ENCODE data around the gene INPP1.

The INPP1 gene

GRCh38 chr2:190408538-190409271 is 65.3 kb downstream of the INPP1 start:
- peak; percentile 54 for DNase-seq (ENCODE audit: low read depth)

DNA sequence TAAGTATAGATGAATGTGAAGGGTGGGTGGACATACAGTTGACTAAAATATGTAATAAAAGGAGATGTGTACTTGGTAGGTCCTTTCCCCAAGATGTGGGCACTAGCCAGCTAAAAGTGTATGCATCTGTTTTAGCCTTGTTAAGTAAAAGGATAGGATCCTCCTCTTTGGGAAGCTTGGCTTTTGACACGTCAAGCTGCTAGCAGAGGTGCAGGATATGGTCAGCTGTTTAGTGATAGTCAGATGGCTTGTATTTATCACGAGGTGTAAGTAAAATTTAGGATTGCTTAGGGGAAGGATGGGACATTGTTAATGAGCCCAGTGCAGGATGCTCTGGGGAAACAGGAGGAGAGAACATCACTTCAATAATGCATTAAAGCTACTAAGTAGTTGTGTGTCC is 66.2 kb downstream of the INPP1 start:
- no peak for DNase-seq (ENCODE audit: low read depth)

- DNase-seq (ENCODE audit: low read depth), result no peak
Observed at GRCh38 chr2:190410166-190410565, 66.8 kb downstream of the INPP1 start.

DNA sequence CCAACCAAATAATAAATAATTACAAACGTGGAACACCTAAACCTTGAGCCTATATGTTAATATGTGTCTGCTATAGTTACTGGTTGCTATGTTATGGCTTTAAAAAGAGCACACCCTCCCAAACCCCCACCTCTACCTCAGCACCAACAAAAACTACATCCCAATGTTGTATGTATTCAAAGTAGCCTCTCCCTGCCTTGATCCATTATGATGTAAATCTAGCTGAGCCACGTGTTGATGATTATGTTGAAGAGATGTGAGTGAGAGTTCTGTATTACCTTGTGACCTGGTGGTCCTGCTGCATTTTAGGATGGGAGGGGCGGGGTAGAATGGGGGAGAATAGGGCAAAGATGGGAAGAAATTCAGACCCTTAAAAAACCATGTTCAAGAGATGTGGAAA is 69.6 kb downstream of the INPP1 start:
- DNase-seq (ENCODE audit: low read depth), result no peak

- no peak for DNase-seq (ENCODE audit: low read depth)
Observed at GRCh38 chr2:190413421-190413820, 70.0 kb downstream of the INPP1 start.

DNA sequence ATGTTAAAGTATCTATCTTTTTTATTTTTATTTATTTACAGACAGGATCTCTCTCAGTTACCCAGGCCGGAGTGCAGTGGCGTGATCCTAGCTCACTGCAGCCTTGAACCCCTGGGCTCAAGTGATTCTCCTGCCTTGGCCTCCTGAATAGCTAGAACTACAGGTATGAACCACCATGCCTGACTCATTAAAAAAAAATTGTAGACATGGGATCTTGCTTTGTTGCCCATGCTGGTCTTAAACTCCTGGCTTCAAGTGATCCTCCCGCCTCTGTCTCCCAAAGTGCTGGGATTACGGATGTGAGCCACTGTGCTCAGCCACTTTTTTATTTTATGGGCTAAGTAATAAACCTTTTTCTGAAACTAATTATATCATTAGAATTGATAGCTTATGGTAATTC is 71.9 kb downstream of the INPP1 start:
- DNase-seq (ENCODE audit: low read depth), result no peak

DNA sequence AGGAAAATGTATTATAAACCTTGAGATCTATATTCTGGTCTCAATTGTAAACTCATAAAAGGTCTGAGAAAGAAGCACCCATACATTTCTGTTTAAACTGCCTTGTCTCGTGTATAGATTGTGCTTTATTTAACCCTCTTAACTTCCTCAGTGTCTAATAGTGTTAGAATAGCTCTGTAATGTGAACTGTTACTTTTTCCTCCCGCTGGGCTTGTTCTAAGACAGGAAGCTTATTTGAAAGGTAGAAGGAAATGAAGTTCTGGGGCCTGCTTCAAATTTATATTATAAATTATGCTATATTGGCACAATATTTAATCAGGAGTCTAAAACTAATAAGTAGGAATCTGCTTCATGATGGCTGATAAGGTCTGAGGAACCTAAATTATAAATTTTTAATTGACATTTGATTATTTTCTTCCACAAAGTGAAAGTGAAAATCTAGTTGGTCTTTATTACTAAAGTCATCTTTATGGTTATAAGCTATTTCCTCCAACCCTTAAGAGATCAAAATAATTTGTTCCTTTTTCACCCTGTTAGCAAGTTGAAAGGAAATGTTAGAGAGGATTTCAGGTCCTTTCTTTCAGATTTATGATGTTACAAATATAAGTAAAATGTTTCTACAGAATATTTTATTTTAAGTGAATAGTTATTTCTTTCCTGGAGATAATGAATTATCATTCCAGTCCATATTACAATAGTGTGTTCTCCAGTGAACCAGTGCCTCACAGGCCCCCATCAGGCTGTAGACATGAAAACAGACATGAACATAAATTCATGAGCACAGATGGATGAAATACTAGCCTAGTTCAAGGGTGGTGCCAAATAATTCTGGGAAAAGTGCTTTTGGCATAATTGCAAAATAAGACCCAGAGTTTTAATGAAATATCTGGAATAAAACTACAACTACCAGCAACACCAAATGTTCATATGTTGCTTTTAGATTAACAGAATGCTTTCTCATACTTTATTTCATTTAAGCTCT is 72.7 kb downstream of the INPP1 start:
- DNase-seq (ENCODE audit: low read depth), result no peak

DNA sequence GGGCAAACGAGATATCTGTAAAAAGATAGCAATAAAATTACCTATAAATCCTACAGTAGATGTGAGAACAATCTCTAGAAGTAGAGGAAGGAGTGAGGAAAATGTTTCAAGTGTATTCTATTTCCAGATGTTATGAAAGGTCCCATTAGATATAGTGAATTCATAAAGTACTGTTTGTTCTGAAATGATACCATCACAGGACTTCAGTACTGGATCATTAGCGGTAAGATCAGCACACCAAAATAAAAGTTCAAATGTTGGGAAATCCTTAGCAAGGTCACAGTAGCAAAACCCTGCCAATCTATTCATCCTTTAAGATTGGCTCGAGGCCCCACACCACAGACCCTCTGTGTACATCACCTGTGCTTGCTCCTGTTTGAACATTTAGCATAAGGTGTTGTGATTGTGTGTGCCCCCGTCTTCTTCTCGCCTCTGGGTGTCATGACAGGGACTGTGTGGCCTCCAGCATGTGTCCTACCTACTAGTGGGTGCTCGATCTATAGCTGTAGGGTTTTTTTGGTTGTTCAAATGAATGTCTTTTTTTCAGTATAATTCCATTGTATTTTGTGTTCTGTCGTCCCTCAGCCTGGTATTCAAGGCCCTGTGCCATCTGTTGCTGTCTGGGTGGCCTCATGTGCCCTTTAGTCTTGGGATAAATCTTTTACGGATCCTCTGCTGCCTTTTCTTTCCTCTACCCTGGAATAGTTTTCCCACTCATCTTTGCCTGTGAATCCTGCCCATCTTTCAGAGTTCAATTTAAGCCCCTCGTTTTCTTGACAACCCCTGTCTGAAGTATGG is 73.9 kb downstream of the INPP1 start:
- no peak for DNase-seq (ENCODE audit: low read depth)

GRCh38 chr2:190418727-190419126 is 75.3 kb downstream of the INPP1 start:
- DNase-seq (ENCODE audit: low read depth), result no peak

DNA sequence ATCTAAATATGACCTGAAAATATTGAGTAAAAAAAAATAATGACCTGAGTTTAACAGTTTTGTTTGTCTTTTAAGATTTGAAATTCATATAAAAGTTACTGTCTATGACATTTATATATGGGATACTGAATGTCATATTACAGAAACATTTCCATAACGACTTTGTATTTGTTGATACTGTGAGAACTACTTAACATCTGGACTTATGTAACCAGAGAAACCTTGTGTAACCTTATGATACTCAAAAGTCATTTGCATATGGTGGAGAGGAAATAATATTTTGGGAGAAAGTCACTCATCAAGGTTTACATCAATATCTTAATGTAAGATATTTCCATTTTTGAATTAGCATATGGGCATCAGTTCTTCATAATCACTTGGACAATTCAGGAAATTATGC is 77.4 kb downstream of the INPP1 start:
- no peak for DNase-seq (ENCODE audit: low read depth)

All from ELR (cell line).